SJSA1 (cell line): ENCODE measurements around the gene FAM168A. TPM values are rescaled to one million over a fixed set of nuclear protein-coding genes. Genes with fewer than 3 reads are reported as not detected.
A peak's percentile ranks its signal among the peaks of the same experiment; 100 is the strongest.
"Not testable (repeated sequence)": the region's sequence is repeated elsewhere in the genome, so short reads cannot be mapped to it uniquely, and the experiment has no call there.

Experiments
- DNase-seq, 2 experiments: peaks; one replicate each; pipeline ENCODE4 v3.0.0-alpha.2; 2015 to 2020; ENCODE audit warnings: low spot score in 2 of 2, low read depth in 1 of 2
- H3K27ac ChIP-seq: fragments of 250-450 bp; sonication (Bioruptor Pico); 2 replicates; pipeline ENCODE4 v1.5.1; 2020; ENCODE audit warnings: mild to moderate bottlenecking, moderate library complexity
- H3K27me3 ChIP-seq: fragments of 250-450 bp; sonication (Bioruptor Pico); replicated peaks from 2 replicates; pipeline ENCODE4 v1.5.1; 2020; ENCODE audit warnings: mild to moderate bottlenecking, moderate library complexity
- H3K36me3 ChIP-seq: fragments of 250-450 bp; sonication (Bioruptor Pico); 2 replicates; pipeline ENCODE4 v1.5.1; 2020; ENCODE audit warnings: mild to moderate bottlenecking
- H3K4me1 ChIP-seq: fragments of 250-450 bp; sonication (Bioruptor Pico); replicated peaks from 2 replicates; pipeline ENCODE4 v1.6.1; 2021; ENCODE audit warnings: mild to moderate bottlenecking
- H3K4me3 ChIP-seq: fragments of 250-450 bp; sonication (Bioruptor Pico); 2 replicates; pipeline ENCODE4 v1.5.1; 2020; ENCODE audit warnings: mild to moderate bottlenecking
- H3K9me3 ChIP-seq: fragments of 250-450 bp; sonication (Bioruptor Pico); replicated peaks from 2 replicates; pipeline ENCODE4 v1.5.1; 2020; ENCODE audit warnings: mild to moderate bottlenecking
- total RNA-seq: library from RNA; depleted of rRNA; stranded (reverse); fragments of >200 nt; shearing (Covaris generic); gene quantifications from 2 replicates; pipeline ENCODE4 v1.2.3, GENCODE V29; 2014

Gene FAM168A
- total RNA-seq, 1 experiment from 2014 or later, result 15.2 TPM

- Histone ChIP-seq H3K27me3 (no peaks in the 10 kb centered on the region), H3K4me3 (no peak overlapping the region), H3K4me1 (peaks cover 14% of the 10 kb centered on the region), H3K9me3 (no peaks in the 10 kb centered on the region), H3K27ac (no peak overlapping the region), H3K36me3 (no peaks in the 10 kb centered on the region; the same call in 1 of the 2 replicates)
- DNase-seq, result no peak
These were observed 15.3 kb downstream of the FAM168A start for GRCh38 chr11:73582653-73583052.

GRCh38 chr11:73580749-73581148 is 17.2 kb downstream of the FAM168A start:
- not testable (repeated sequence) for H3K9me3 ChIP-seq, H3K4me3 ChIP-seq
- H3K4me1 ChIP-seq, result peaks cover 30% of the 10 kb centered on the region

GRCh38 chr11:73579641-73580434 is 18.1 kb downstream of the FAM168A start:
- no peaks in the 10 kb centered on the region for H3K27me3 ChIP-seq
- H3K36me3 ChIP-seq, result no peaks in the 10 kb centered on the region; the same call in 1 of the 2 replicates
- no peak overlapping the region for H3K27ac ChIP-seq
- no peak for DNase-seq
- H3K9me3 ChIP-seq, result no peaks in the 10 kb centered on the region
- H3K4me3 ChIP-seq, result no peak overlapping the region
- peaks cover 30% of the 10 kb centered on the region for H3K4me1 ChIP-seq

More at GRCh38 chr11:73580749-73581148, 17.2 kb downstream of the FAM168A start:
- H3K27ac ChIP-seq, H3K27me3 ChIP-seq, H3K36me3 ChIP-seq, DNase-seq: not testable (repeated sequence)

- Histone ChIP-seq H3K4me3 (no peak overlapping the region), H3K27me3 (no peaks in the 10 kb centered on the region), H3K9me3 (no peaks in the 10 kb centered on the region), H3K27ac (no peak overlapping the region), H3K4me1 (peaks cover 37% of the 10 kb centered on the region), H3K36me3 (no peaks in the 10 kb centered on the region; the same call in 1 of the 2 replicates)
- DNase-seq, result no peak
These were observed 19.2 kb downstream of the FAM168A start for GRCh38 chr11:73578592-73579185.

GRCh38 chr11:73577496-73577917 is 20.4 kb downstream of the FAM168A start:
- H3K36me3 ChIP-seq, result no peaks in the 10 kb centered on the region; the same call in 1 of the 2 replicates
- peak in 1 of 2 experiments; percentile 34 for DNase-seq
- H3K9me3 ChIP-seq, result no peaks in the 10 kb centered on the region
- H3K27me3 ChIP-seq, result no peaks in the 10 kb centered on the region
- peaks cover 38% of the 10 kb centered on the region for H3K4me1 ChIP-seq
- H3K4me3 ChIP-seq, result no peak overlapping the region
- H3K27ac ChIP-seq, result no peak overlapping the region

- H3K36me3 ChIP-seq, result no peaks in the 10 kb centered on the region; the same call in 1 of the 2 replicates
- H3K9me3 ChIP-seq, result no peaks in the 10 kb centered on the region
- no peak for DNase-seq
- no peaks in the 10 kb centered on the region for H3K27me3 ChIP-seq
- H3K4me1 ChIP-seq, result peaks cover 38% of the 10 kb centered on the region
- H3K27ac ChIP-seq, result peak overlapping the region; percentile 35; the same call in 1 of the 2 replicates
- no peak overlapping the region for H3K4me3 ChIP-seq
These were observed 21.7 kb downstream of the FAM168A start for GRCh38 chr11:73576185-73576614.

- H3K9me3 ChIP-seq, H3K36me3 ChIP-seq, H3K27me3 ChIP-seq, H3K4me3 ChIP-seq, H3K27ac ChIP-seq, DNase-seq: not testable (repeated sequence)
- peaks cover 25% of the 10 kb centered on the region for H3K4me1 ChIP-seq
These were observed 25.9 kb downstream of the FAM168A start for GRCh38 chr11:73571982-73572381.

GRCh38 chr11:73570415-73571114 is 27.3 kb downstream of the FAM168A start:
- no peaks in the 10 kb centered on the region for H3K27me3 ChIP-seq
- DNase-seq, result peak; percentile 38 to 50
- H3K27ac ChIP-seq, result peak overlapping the region; percentile 34; the same call in 1 of the 2 replicates

GRCh38 chr11:73566977-73567755 is 30.7 kb downstream of the FAM168A start:
- Histone ChIP-seq H3K4me1 (peaks cover 7% of the 10 kb centered on the region), H3K9me3 (no peaks in the 10 kb centered on the region), H3K36me3 (no peaks in the 10 kb centered on the region), H3K27me3 (no peaks in the 10 kb centered on the region), H3K27ac (no peak overlapping the region), H3K4me3 (no peak overlapping the region)
- no peak for DNase-seq

More at GRCh38 chr11:73570415-73571114, 27.3 kb downstream of the FAM168A start:
- H3K4me3 ChIP-seq, result no peak overlapping the region
- H3K36me3 ChIP-seq, result no peaks in the 10 kb centered on the region
- H3K9me3 ChIP-seq, result no peaks in the 10 kb centered on the region
- H3K4me1 ChIP-seq, result peaks cover 16% of the 10 kb centered on the region

GRCh38 chr11:73566422-73566821 is 31.5 kb downstream of the FAM168A start:
- Histone ChIP-seq H3K27ac (no peak overlapping the region), H3K36me3 (no peaks in the 10 kb centered on the region), H3K4me3 (no peak overlapping the region), H3K27me3 (no peaks in the 10 kb centered on the region), H3K9me3 (no peaks in the 10 kb centered on the region), H3K4me1 (peaks cover 7% of the 10 kb centered on the region)
- no peak for DNase-seq

GRCh38 chr11:73565804-73566203 is 32.1 kb downstream of the FAM168A start:
- H3K4me3 ChIP-seq, result no peak overlapping the region
- H3K9me3 ChIP-seq, result no peaks in the 10 kb centered on the region
- DNase-seq, result no peak
- H3K36me3 ChIP-seq, result no peaks in the 10 kb centered on the region
- no peaks in the 10 kb centered on the region for H3K27me3 ChIP-seq
- no peak overlapping the region for H3K27ac ChIP-seq
- peaks cover 7% of the 10 kb centered on the region for H3K4me1 ChIP-seq

- Histone ChIP-seq H3K9me3 (no peaks in the 10 kb centered on the region), H3K4me3 (no peak overlapping the region), H3K27me3 (no peaks in the 10 kb centered on the region), H3K27ac (no peak overlapping the region), H3K4me1 (no peaks in the 10 kb centered on the region), H3K36me3 (no peaks in the 10 kb centered on the region)
- no peak for DNase-seq
These were observed 33.0 kb downstream of the FAM168A start for GRCh38 chr11:73564903-73565302.

GRCh38 chr11:73563539-73564200 is 34.2 kb downstream of the FAM168A start:
- no peak for DNase-seq
- Histone ChIP-seq H3K27ac (no peak overlapping the region), H3K27me3 (no peaks in the 10 kb centered on the region), H3K36me3 (no peaks in the 10 kb centered on the region), H3K4me1 (no peaks in the 10 kb centered on the region), H3K4me3 (no peak overlapping the region), H3K9me3 (no peaks in the 10 kb centered on the region)
